Measurements from ENCODE around the gene FHIP1A.

The FHIP1A gene

DNA sequence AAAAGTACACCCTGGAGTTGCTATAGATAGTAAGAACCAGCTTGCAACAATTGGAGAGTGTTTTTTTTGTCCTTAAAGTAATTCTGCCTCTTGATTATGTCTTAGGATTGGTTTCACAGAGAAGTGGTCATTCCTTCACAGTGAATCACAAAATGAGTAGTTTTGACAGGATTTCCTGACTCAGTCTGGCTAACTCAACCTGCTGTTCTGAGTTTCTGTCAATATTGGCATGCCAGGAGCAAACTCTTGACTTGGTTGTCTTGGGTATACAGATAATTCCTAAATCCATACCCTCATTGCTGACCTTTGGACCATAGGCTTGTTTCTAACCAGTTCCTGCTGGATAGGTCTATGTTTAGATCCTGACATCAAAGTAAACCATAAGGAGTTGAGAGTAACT, 9.4 kb downstream of the FHIP1A start:
- no peak for DNase-seq

DNA sequence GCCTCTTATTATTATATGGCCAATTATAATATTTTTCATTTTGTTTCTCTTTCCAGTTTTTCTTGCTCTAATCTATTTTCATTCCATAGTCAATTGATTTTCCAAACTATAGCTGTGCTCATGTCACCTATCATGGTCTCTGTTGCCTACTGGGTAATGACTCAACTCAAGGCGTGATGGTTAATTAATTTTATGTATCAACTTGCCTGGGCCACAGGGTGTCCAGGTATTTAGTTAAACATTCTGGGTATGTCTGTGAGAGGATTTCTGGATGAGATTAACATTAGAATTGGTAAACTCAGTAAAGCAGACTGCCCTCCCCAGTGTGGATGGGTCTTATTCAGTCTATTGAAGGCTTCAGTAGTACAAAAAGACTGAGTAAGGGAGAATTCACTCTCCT, 9.9 kb downstream of the FHIP1A start:
- DNase-seq = no peak

- no peak for DNase-seq
Measured at GRCh38 chr4:151420250-151420807, 11.4 kb downstream of the FHIP1A start.

DNA sequence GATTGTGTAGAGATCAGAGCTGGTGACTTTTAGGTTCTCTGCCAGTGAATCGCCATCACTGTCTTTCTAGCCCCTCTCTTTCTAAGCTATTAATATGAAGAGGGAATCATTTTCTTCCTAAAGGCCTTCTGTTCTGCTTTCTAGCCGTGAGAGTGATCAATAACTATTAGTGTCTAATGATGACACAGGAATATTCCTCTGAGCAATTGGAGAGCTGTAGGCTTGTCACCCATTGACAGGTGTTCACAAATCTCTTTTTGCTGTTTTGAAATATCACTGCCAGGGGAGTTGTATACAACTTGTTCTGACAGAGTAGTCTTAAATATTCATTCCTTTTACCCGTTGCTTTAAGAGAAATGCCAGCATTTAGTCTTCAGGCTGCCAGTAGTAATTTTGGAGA, 13.9 kb downstream of the FHIP1A start:
- no peak for DNase-seq

DNA sequence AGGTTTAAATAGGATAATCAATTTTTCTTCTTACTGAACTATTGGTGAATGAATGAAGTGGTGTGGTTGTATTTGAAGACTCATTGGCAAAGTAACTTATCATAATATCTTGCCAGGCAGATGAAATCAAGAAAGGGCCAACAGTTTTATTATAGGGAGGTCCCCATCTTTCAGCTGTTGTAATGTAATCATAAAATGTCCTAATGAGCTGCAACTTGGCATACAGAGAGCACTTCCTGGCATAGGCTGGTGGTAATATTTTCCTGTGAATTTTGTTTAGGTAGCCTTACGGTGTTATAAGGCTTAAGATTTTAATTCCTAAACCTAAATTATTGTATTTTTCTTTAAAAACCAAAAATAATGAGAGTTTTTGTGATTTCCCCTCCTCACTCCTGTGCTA, 17.5 kb downstream of the FHIP1A start:
- no peak for DNase-seq

GRCh38 chr4:151427266-151427665, 18.3 kb downstream of the FHIP1A start:
- no peak for DNase-seq

- DNase-seq = no peak
Measured at GRCh38 chr4:151428346-151428745, 19.4 kb downstream of the FHIP1A start.

GRCh38 chr4:151429957-151430570, 21.1 kb downstream of the FHIP1A start:
- no peak for DNase-seq

DNA sequence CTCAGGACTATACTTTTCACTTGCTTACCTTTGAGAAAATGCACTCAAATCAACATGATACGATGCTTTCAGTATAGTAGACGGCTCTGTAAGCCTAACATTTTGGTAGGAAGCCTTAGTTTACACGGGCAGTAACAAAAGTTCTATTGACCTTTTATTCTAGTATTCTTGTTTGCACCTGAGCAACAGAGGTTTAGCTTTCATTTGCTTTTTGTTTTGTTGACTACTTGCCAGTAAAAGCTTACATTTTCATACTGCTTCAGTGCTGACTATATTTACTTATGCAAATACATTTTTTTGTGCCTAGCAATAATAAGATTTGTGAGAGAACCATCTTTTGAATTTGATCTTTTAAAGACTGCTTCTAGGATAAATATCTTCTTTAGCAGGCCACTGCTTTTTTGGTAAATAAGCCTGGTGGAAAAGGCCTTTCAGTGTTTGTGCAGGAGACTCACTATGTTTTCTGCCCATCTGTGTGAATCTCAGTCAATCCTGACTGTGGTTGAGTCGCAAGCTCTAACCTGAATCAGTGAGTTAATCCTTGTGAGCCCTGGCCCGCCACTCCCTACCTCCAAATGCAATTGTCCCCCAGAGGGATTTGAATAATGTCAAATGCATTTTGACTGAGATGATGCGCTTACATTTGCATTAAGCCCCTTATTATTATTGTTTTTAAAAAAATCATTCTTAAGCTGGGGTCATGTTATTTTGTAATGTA, 21.9 kb downstream of the FHIP1A start:
- no peak for DNase-seq

DNA sequence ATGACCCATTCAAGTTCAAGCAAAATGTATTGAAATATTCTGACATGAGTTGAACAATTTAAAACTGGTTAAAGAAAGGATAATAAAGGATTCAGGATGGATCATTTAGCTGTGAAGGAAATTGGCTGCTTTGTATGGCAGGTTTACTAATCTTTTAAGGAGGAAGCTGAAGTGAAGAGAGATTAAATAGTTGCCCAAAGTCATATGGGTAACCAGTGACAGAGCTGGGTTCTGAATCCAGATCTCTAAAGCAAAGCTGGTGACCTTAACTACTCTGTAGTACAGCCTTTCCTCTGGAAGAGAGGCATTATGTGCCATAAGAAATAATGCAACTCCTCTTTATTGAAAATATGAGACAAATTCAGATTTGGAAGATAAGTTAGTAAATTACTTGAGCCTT, 22.8 kb downstream of the FHIP1A start:
- no peak for DNase-seq

- no peak for DNase-seq
Measured at GRCh38 chr4:151432654-151433053, 23.7 kb downstream of the FHIP1A start.

DNA sequence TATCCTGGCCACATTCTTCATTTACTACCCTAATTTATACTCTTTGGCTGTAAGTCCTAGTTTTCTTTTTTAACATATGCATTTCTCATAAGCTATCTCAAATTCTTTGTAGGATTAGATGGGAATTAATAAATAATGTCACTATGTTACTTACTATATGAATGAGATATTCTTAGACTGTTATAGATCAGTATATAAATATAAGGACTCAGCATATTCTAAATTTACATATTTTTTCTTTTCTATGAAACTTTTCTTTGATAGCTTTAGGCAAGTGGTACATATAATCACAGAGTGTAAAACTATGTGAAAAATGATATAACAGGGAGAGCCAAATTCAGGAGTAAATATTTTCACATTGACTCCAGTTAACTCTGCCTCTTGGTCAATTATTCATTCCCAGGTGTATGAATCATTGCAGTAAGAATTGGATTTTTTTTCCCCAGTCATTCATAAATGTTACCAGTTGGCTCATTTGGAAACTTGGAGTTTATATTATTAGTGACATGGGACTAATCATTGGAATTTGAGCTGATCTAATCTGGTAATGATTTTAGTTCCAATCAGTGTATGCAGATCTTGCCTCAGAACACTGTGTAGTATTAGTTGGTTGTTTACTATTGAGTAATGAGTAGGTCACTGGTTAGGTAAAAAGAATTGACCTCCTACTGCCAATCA, 25.3 kb downstream of the FHIP1A start:
- no peak for DNase-seq

GRCh38 chr4:151436093-151436518, 27.1 kb downstream of the FHIP1A start:
- no peak for DNase-seq

- DNase-seq = no peak
Measured at GRCh38 chr4:151437505-151437904, 28.5 kb downstream of the FHIP1A start.

- no peak for DNase-seq
Measured at GRCh38 chr4:151438154-151438553, 29.2 kb downstream of the FHIP1A start.

- no peak for DNase-seq
Measured at GRCh38 chr4:151439320-151439719, 30.3 kb downstream of the FHIP1A start.

GRCh38 chr4:151442002-151442401, 33.0 kb downstream of the FHIP1A start:
- no peak for DNase-seq

- DNase-seq = no peak
Measured at GRCh38 chr4:151443247-151443646, 34.3 kb downstream of the FHIP1A start.

- no peak for DNase-seq
Measured at GRCh38 chr4:151443752-151444151, 34.8 kb downstream of the FHIP1A start.

DNA sequence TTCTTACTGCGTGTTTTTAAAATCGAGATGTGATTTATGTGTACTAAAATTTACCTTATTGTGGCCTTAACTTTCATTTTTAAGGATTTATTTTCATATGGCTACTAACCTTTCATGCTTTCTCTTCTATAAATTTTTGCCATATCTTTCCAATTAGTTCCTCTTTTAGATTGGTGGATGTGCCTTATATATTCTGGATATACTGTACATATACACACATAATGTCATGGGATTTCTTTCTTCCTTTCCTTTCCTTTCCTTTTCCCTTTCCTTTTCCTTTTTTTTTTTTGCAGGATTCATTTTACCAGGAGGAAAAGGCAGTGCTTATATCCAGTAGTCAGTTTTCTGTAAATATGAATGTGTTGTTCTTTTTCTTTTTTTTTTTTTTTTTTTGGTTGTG, 37.2 kb downstream of the FHIP1A start:
- DNase-seq = no peak

DNA sequence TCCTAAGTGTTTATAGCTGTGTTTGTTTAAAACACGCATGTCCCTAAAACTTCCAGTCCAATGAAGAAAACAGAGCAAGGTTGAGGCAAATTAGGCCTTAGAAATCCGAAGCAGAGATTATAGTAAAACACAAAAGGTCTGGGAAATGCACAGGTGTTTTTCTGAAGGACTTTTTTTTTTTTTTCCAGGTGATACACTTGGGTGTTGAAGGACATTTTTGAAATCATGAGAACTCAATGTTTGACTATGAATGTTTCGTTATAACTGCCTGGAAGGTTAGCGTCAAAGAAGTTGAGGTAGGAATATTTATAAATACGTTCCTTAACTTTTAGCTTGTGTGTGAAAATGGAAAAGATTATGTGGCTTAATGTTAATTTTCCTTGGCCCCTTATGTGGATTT, 45.5 kb downstream of the FHIP1A start:
- no peak for DNase-seq

DNA sequence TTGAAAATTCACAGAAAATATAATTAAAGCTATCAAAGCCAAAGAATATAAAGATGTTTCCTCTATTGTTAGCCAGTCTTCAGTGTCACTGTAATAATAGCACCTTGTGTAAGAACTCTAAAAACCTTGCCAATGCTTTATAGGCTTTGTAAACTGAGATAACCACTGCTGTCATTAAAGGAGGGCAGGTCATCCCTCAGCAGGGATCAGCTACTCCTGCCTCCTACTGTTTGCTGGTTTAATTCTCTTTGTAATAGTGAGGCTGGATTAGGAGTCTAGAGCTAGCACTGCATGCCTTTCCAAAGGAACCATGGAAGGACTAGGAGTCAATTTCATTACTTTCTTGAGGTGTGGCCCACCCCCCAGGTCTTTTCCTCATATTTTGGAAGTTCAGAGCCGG, 46.2 kb downstream of the FHIP1A start:
- no peak for DNase-seq

DNA sequence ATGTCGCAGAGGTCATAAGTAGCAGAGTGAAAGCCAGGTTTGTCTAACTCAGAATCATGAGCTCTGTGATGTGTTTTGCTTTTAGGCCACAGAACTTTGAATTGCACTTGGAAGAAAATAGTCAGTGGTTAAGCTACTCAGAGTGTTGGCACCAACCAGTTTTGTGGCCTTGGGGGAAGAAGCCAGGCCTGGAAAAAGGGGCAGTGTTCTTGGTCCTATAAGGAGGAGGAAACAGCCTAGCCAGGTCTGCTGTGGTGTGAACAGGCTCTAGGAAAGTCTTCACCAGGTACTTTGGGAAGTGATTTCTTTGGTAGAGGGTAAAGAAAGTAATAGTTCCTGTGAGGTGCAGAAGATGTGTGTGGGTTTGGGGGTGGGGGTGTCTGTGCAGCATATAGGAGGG, 49.2 kb downstream of the FHIP1A start:
- no peak for DNase-seq
